NT2/D1 (cell line): ENCODE measurements around the gene DIP2C.

Source experiments
- DNase-seq: peaks from one replicate; pipeline ENCODE4 v3.0.0-alpha.2; 2011; ENCODE audit warnings: low read depth, low spot score
- H3K27me3 ChIP-seq: 2 replicates; pipeline ENCODE4 v1.6.0; 2011; ENCODE audit warnings: mild to moderate bottlenecking; ENCODE audit not compliant: insufficient read length, insufficient read depth
- H3K36me3 ChIP-seq: 2 replicates; pipeline ENCODE4 v1.6.1; 2011; ENCODE audit warnings: mild to moderate bottlenecking, low read length, mixed read lengths; ENCODE audit not compliant: insufficient read depth, insufficient read length
- H3K4me1 ChIP-seq: 2 replicates; pipeline ENCODE4 v1.5.1; 2011; ENCODE audit not compliant: insufficient read depth, insufficient read length
- H3K4me3 ChIP-seq: 2 replicates; pipeline ENCODE4 v1.5.1; 2011; ENCODE audit warnings: low read depth; ENCODE audit not compliant: insufficient read length
- H3K9ac ChIP-seq: 2 replicates; pipeline ENCODE4 v1.6.0; 2011; ENCODE audit warnings: low read depth; ENCODE audit not compliant: insufficient read length
- H3K9me3 ChIP-seq: 2 replicates; pipeline ENCODE4 v1.5.1; 2011; ENCODE audit warnings: mild to moderate bottlenecking, low read length; ENCODE audit not compliant: insufficient read depth
- SUZ12 ChIP-seq: IDR thresholded peaks from 2 replicates; pipeline ENCODE4 v1.6.1; 2011; ENCODE audit not compliant: insufficient read length, insufficient read depth; ENCODE audit errors: extremely low read depth
- YY1 ChIP-seq: IDR thresholded peaks from 2 replicates; pipeline ENCODE4 v1.6.1; 2011; ENCODE audit not compliant: insufficient read length, insufficient read depth
- ZNF274 ChIP-seq: IDR thresholded peaks from 2 replicates; pipeline ENCODE4 v1.6.1; 2011; ENCODE audit warnings: mild to moderate bottlenecking, low read depth, low read length

The DIP2C gene

DNA sequence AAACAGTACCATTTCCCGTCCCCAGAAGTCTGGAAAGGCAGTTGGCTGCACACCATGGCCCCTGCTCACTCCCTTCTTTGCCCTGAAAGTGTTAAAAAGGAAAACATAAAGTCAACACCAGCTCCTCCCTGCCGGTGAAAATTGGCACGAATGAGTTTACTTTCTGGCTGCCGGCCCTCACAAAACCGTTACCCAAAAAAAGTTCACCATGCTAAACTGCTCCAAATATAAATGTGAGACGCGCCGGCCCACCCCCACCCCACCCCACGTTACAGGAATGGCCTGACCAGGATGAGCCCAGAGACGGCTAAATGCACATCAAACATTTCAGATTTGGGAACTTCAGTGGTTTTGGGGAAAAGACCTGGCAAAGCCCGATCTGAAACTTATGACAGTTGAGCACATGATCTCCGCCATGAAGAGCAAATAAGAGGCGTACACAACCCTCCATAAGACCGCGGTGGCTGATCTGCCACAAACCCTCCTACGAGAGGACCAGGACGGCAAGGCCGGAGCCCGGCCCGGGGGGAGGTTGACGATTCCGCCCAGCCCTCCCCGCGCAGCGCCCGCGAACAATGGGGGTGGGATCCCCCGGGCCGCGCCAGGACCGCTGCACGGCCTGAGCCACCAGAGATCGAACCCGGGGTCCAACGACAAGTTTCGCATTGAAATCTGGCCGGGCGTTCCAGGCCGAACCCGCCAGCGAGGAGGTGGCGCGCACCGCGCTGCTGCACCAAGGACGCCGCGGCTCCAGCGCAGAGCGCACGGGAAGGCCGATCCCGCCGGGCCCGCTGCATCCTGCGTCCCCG is 952 bp downstream of the DIP2C start:
- peak overlapping the region; percentile 74 for H3K9ac ChIP-seq
- H3K4me1 ChIP-seq, result peaks cover 5% of the 10 kb centered on the region
- no peaks in the 10 kb centered on the region for H3K9me3 ChIP-seq
- DNase-seq, result no peak
- TF ChIP-seq SUZ12, result no peak
- TF ChIP-seq YY1, result no peak
- TF ChIP-seq ZNF274, result no peak
- peaks cover 28% of the 10 kb centered on the region for H3K27me3 ChIP-seq
- peaks cover 11% of the 10 kb centered on the region for H3K36me3 ChIP-seq
- peak overlapping the region; percentile 53 for H3K4me3 ChIP-seq

DNA sequence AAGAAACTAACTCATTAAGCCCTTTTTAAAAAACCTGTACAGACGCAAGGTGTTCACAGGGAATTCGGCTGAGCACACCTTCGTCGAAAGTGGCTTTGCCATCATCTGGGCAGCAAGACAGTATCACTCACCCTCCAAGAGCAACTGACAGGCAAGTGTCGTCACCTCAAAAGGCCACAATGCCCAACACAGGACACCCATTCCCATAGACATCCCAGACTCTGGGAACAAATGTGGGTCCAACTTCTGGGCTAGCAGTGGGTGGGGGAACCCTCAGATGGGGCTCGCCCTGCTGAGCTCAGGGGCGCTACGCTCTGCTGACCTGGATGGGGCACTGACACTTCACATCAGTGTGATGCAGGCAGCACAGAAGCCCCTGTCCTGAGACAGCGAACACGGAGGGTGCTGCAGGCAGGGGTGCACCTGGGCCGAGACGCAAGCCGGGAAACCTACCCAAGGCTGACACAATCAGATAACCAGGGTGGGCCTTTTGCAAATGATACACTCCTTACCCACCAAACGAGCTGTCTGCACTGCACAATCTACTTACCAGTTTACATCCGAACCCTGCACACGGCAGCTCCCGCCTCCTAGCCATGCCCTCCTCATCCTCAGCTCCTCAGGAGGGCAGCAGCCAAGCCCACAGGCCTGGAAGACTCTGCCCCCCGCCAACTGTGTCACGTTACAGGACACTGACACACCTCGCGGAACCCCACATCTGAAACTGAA is 1.7 kb downstream of the DIP2C start:
- Histone ChIP-seq H3K4me1 (peaks cover 5% of the 10 kb centered on the region), H3K36me3 (peaks cover 11% of the 10 kb centered on the region), H3K9ac (no peak overlapping the region), H3K27me3 (peaks cover 24% of the 10 kb centered on the region), H3K4me3 (no peak overlapping the region), H3K9me3 (no peaks in the 10 kb centered on the region)
- no peak for DNase-seq
- no peak for TF ChIP-seq YY1
- no peak for TF ChIP-seq ZNF274

DNA sequence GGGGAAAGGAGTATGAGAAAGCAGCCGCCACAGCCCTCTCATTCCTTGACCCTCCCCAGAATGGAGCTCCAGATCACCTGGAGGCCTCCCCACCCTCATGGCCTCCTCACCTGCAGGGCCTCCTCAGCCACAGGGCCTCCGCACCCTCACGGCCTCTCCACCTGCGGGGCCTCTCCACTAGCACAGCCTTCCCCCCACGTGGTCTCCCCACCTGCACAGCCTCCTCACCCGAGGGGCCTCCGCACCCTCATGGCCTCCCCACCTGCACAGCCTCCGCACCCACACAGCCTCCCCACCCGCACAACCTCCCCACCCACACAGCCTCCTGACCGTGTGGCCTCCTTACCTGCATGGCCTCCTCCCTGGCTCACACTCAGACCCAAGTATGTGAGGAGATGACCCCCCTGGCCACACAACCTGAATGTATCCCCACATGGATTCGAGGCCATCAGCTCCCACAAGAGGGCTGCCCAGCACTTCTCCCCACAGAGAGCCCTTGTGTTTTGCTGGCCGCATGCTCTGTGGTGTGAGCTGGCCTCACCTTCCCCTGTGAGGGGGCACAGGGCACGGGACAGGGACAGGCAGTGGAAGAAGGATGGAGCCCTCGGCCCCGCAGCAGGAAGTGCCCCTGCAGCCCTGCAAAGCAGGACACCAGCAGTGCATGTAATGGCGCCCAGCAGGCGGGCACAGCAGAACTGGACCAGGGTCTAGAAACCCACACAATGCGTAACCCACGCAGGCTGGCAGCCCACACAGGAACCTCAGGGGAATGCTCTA is 3.1 kb downstream of the DIP2C start:
- H3K36me3 ChIP-seq, result peaks cover 15% of the 10 kb centered on the region
- H3K27me3 ChIP-seq, result peaks cover 19% of the 10 kb centered on the region
- DNase-seq, result no peak
- H3K4me3 ChIP-seq, result no peak overlapping the region
- H3K9me3 ChIP-seq, result no peaks in the 10 kb centered on the region
- no peak for TF ChIP-seq SUZ12
- no peak for TF ChIP-seq YY1
- no peak for TF ChIP-seq ZNF274
- no peak overlapping the region for H3K9ac ChIP-seq
- peaks cover 5% of the 10 kb centered on the region for H3K4me1 ChIP-seq

DNA sequence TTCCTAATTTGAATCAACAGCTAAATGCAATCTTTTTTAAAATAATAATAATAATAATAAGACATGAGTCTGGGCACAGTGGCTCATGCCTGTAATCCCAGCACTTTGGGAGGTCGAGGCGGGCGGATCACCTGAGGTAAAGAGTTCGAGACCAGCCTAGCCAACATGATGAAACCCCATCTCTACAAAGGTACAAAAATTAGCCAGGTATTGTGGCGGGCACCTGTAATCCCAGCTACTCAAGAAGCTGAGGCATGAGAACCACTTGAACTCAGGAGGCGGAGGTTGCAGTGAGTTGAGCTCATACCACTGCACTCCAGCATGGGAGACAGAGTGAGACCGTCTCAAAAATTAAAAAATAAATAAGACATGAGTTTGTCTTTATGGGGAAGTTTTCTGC is 3.9 kb downstream of the DIP2C start:
- H3K9me3 ChIP-seq, result no peaks in the 10 kb centered on the region
- peaks cover 14% of the 10 kb centered on the region for H3K27me3 ChIP-seq
- no peak overlapping the region for H3K9ac ChIP-seq
- H3K36me3 ChIP-seq, result peaks cover 15% of the 10 kb centered on the region
- H3K4me3 ChIP-seq, result no peak overlapping the region
- DNase-seq, result no peak
- H3K4me1 ChIP-seq, result peaks cover 4% of the 10 kb centered on the region
- TF ChIP-seq ZNF274 (no peak), YY1 (no peak), SUZ12 (no peak)

DNA sequence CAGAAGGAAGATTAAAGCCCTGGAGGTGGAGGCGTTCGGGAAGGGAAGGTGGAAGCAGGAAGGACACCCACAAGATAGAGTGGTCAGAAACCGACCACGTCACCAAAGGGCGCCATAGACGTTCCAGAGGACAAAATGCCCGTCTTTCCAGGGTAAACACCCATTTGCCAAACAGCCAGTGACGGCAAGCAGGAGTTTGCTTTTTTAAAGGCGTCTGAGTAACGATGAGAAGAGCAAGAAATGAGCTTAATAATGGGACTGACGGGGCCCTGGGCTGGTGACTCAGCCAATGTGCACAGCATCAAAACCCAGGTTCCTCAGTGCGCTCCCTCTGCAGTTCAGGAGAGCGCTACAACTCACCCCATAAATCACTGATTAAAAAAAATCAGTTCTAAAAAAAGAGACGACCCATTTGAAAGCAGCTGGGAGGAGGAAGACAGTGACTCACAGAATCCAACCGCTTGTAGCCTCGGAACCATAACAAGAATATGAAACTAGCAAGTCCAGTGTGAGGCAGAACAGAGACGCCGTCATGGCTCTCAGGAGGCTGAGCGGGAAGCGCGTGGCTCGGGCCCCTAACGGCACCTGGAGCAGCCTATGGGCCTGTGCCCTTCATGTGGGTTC is 5.9 kb downstream of the DIP2C start:
- no peak for DNase-seq
- H3K9ac ChIP-seq, result no peak overlapping the region
- H3K27me3 ChIP-seq, result peaks cover 9% of the 10 kb centered on the region
- H3K9me3 ChIP-seq, result no peaks in the 10 kb centered on the region
- TF ChIP-seq YY1, result no peak
- TF ChIP-seq ZNF274, result no peak
- no peak for TF ChIP-seq SUZ12
- peaks cover 15% of the 10 kb centered on the region for H3K36me3 ChIP-seq
- peaks cover 3% of the 10 kb centered on the region for H3K4me1 ChIP-seq
- H3K4me3 ChIP-seq, result no peak overlapping the region

DNA sequence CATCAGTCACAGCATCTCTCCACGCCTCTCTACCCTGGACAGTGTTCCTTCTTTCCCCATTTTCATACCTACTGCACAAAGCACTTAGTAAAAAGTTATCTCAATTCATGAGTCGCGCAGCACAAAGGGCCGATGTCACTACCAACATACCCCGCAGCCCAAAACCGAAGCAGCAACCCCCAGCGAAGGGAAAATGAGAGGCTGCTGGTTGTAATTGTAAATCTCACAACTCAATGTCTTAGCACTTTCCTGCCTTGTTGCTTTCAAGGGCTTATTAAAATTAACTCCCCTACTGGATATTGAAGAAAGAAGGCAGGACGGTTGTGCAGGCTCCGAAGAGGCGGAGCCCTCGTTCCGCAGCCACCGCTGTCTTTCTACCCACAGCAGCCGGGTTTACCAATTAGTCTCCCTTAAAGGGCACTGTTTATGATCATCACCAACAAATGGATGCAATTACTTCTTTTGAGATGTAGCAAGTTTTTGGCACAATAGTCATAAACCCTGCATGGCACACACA is 6.5 kb downstream of the DIP2C start:
- DNase-seq, result no peak
- no peaks in the 10 kb centered on the region for H3K9me3 ChIP-seq
- peaks cover 3% of the 10 kb centered on the region for H3K4me1 ChIP-seq
- peaks cover 4% of the 10 kb centered on the region for H3K27me3 ChIP-seq
- H3K9ac ChIP-seq, result no peak overlapping the region
- peaks cover 15% of the 10 kb centered on the region for H3K36me3 ChIP-seq
- no peak for TF ChIP-seq YY1
- no peak overlapping the region for H3K4me3 ChIP-seq
